Heart left ventricle (tissue), 16 donors: ENCODE measurements around the gene IGFBP2. TPM values are rescaled to one million over a fixed set of nuclear protein-coding genes. Genes with fewer than 3 reads are reported as not detected.
A peak's percentile ranks its signal among the peaks of the same experiment; 100 is the strongest.

Experiments used
- ATAC-seq, 4 donors: fragments of 200-7000 bp; cut with Tn5 transposase; one replicate each; pipeline ENCODE4 v1.9.1; 2020 to 2022; ENCODE audit warnings: moderate library complexity in 4 of 4, mild to moderate bottlenecking in 3 of 4, moderate number of reproducible peaks in 1 of 4
- DNase-seq, 5 donors: peaks; one replicate each; pipeline ENCODE4 v3.0.0-alpha.2; 2020
- H3K27ac ChIP-seq, 12 donors: fragments of 200-600 bp; sonication (generic) in 4 of 12; one replicate each; pipeline versions ENCODE4 v1.5.0 to v1.8.0; 2016 to 2022; ENCODE audit warnings: mild to moderate bottlenecking in 2 of 12
- H3K27me3 ChIP-seq, 9 donors: fragments of 200-600 bp; sonication (generic) in 2 of 9; one replicate each; pipeline versions ENCODE4 v1.5.1 to v1.8.0; 2016 to 2022; ENCODE audit warnings: mild to moderate bottlenecking in 3 of 9
- H3K36me3 ChIP-seq, 9 donors: fragments of 200-600 bp; sonication (generic) in 2 of 9; one replicate each; pipeline versions ENCODE4 v1.5.0 to v1.8.0; 2018 to 2022; ENCODE audit warnings: mild to moderate bottlenecking in 2 of 9
- H3K4me1 ChIP-seq, 12 donors: fragments of 200-600 bp; sonication (generic) in 4 of 12; one replicate each; pipeline versions ENCODE4 v1.5.0 to v1.8.0; 2016 to 2022; ENCODE audit warnings: mild to moderate bottlenecking in 3 of 12
- H3K4me3 ChIP-seq, 12 donors: fragments of 200-600 bp; sonication (generic) in 4 of 12; one replicate each; pipeline versions ENCODE4 v1.5.0 to v1.8.0; 2017 to 2022; ENCODE audit warnings: mild to moderate bottlenecking in 9 of 12, moderate library complexity in 4 of 12
- H3K9me3 ChIP-seq, 12 donors: fragments of 200-600 bp; sonication (generic) in 4 of 12; one replicate each; pipeline versions ENCODE4 v1.5.0 to v1.8.0; 2016 to 2022; ENCODE audit warnings: mild to moderate bottlenecking in 1 of 12
- POLR2A ChIP-seq, 2 donors: fragments of 450-650 bp; IDR thresholded peaks; one replicate each; pipeline ENCODE4 v1.6.1; 2017; ENCODE audit warnings: antibody characterized with exemption in 2 of 2, mild to moderate bottlenecking in 2 of 2, moderate library complexity in 2 of 2
- WGBS, 4 donors: extraction: QIAGEN DNeasy Blood & Tissue Kit in 2 of 4; methylation state at CpG; one replicate each; pipeline versions ENCODE4 v1.1.5 to v1.1.7; 2013 to 2018; 5-methylcytosine and 5-hydroxymethylcytosine counted together
- intact Hi-C, 10 donors: fragments of 100-400 bp; cut with DNase I; formaldehyde crosslinking; loops; one replicate each; pipeline versions ENCODE4 v1.11.1 to v1.14.2; 2022
- polyA plus RNA-seq, 2 donors: library from polyadenylated mRNA; stranded (reverse); fragments of 200-250 nt; gene quantifications; one replicate each; pipeline ENCODE4 v1.2.3, GENCODE V29; 2013
- total RNA-seq, 9 donors: library from RNA; depleted of rRNA in 2 of 9; stranded (reverse); fragments of >200 nt in 2 of 9; fragmentation: NEBNext Ultra II Directional in 3 of 9; extraction: Animal tissue kit (Norgen Biotek cat#: 25700) in 3 of 9; gene quantifications; one replicate each; pipeline versions ENCODE4 v1.1.0 to v1.2.4, GENCODE V29; 2016 to 2023
- TF ChIP-seq, protein P1 (sequence below), 12 donors: fragments of 200-600 bp; sonication (generic) in 4 of 12; IDR thresholded peaks; one replicate each; pipeline versions ENCODE4 v1.5.0 to v1.8.0; 2018 to 2022; ENCODE audit warnings: antibody characterized with exemption in 12 of 12, mild to moderate bottlenecking in 5 of 12
- donor health status: ischemic (EF 13 %, LVEDD 7.1; RV severe dilation, severe dysfunction).
- donor health status: healthy with polysubstance abuse.
- donor health status: DM: no; HTN: yes; CAD: no.
- donor health status: DM: no; HTN: no; CAD: no.
- donor health status: ischemic (EF 25% LVEDD 6.9; RV normal size, moderate dysfunction).
- donor health status: ischemic (EF 25% LVEDD 5.7; RV mildly dilated, moderate dysfunction).
- donor health status: healthy.
- donor health status: DM: yes; HTN: yes; CAD: no.
- donor health status: ischemic (EF 35%, LVEDD 5.7; RV mildly dilated, moderate dysfunction).
- donor health status: nonischemic (EF 11% LVEDD 7.7; RV severe dilation, severe dysfunction).
- donor health status: DM: yes; HTN: yes; CAD: no.
- donor health status: PGD.
- donor health status: ischemic (EF 29% LVEDD 5.4; RV normal size, mild dysfunction).
- donor health status: nonischemic (EF 23%, LVEDD 6.1; RV moderate dilation, normal function).

The IGFBP2 gene
- total and polyA plus RNA-seq, 11 donors, result 57.2 to 326 (median 113) TPM

DNA sequence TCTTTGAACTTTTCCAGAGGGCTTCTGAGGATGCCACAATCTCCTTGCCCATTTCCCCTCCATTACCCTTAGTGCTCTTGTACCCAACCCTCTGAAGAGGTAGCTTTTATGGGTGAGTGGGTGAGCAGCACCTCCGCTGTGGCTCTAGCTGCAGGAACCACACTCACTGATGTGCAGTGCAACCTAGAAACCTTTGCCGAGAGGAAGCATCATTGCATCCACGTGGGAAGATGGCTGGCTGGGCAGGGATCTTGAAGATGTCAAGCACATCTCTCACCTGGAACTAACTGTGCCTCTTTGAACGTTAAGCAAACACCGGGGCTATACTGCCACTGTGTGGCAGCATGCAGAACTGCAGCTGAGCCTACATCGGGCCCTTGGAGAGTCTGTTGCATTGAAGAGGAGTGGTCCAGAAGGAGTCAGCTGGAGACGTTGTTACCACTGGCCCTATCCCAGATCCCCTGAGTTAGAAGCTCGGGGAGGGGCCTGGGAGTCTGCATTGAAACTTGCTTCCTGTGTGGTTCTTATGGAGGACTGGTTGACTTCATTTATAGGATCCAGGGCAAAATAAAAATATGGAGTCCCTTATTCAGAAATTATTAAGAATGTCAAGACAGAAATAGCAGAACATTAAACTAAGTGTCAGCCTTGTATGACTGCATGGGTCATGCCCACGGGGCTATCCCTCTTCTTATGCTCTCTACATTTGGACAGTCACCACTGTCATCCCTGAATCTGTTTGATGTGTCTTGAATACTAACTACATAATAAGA is 33.4 kb downstream of the IGFBP2 start:
- H3K36me3 ChIP-seq, result peaks cover 0 to 22% (median 3%) of the 10 kb centered on the region in 9 donors
- no peak overlapping the region for H3K4me3 ChIP-seq
- TF ChIP-seq, protein P1, sequence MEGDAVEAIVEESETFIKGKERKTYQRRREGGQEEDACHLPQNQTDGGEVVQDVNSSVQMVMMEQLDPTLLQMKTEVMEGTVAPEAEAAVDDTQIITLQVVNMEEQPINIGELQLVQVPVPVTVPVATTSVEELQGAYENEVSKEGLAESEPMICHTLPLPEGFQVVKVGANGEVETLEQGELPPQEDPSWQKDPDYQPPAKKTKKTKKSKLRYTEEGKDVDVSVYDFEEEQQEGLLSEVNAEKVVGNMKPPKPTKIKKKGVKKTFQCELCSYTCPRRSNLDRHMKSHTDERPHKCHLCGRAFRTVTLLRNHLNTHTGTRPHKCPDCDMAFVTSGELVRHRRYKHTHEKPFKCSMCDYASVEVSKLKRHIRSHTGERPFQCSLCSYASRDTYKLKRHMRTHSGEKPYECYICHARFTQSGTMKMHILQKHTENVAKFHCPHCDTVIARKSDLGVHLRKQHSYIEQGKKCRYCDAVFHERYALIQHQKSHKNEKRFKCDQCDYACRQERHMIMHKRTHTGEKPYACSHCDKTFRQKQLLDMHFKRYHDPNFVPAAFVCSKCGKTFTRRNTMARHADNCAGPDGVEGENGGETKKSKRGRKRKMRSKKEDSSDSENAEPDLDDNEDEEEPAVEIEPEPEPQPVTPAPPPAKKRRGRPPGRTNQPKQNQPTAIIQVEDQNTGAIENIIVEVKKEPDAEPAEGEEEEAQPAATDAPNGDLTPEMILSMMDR (IDR thresholded peaks at IDR 0.05), result peak in 11 of 12 donors; percentile 92 to 99 (median 98)
- TF ChIP-seq POLR2A (IDR thresholded peaks at IDR 0.05), result no peak
- WGBS, 4 donors, result 13 to 16% (median 16%) methylated on average over 9 of the region's 9 CpGs
- ATAC-seq, result peak; percentile 48 to 73 (median 64)
- H3K4me1 ChIP-seq, result peaks cover 0 to 22% (median 14%) of the 10 kb centered on the region in 12 donors
- H3K9me3 ChIP-seq, result no peaks in the 10 kb centered on the region
- H3K27ac ChIP-seq, result no peak overlapping the region
- intact Hi-C loops, result loop anchor here (1.0 to 10.0 kb wide), 6 partner anchors 147 to 634 kb away; no protein-coding TSS in a partner anchor
- no peaks in the 10 kb centered on the region for H3K27me3 ChIP-seq
- peak; percentile 57 to 83 (median 60) for DNase-seq

DNA sequence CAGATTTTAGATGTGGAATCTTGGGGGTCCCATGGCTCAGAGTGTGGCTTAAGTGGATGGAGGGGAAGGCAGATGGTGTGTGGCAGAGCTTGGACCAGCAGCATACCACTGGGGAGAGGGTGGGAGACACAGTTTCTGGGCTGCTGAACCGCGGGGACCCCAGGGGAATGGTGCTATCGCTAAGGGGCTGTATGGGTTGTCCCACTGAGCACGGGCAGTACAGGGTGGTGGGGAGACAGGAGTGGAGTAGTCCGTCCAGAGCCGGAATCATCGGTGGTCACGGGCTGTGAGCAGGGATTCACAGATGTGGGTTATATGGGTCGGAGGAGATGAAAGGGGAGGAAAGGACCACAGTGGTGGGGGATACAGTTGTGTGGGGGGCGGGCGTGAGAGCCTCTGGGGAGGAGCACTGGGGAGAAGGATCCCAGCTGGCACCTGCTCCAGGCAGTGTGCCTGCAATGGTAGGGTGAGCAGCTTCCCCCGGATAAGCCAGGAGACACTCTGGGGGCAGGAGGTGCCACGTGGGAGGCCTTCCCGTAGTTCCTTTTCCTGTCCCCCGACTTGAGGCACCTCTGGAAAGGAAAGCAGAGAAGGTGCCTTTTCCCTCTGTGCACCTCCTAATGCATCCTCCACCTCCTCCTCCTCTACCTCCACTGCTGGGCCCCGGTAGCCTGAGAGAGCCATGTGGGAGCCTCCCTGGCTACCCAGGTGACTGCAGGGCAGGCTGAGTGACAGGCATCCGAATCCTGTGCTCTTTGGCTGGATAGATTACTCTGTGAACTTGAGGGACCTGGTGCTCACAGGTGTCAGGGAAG is 37.3 kb downstream of the IGFBP2 start:
- peak in 1 of 5 donors; percentile 21 for DNase-seq
- no peaks in the 10 kb centered on the region for H3K27me3 ChIP-seq
- H3K27ac ChIP-seq, result no peak overlapping the region
- no peaks in the 10 kb centered on the region for H3K9me3 ChIP-seq
- TF ChIP-seq, protein P1 (IDR thresholded peaks at IDR 0.05), result no peak
- no peak for TF ChIP-seq POLR2A (IDR thresholded peaks at IDR 0.05)
- H3K4me3 ChIP-seq, result no peak overlapping the region
- intact Hi-C loops, result no loop called here
- peaks cover 0 to 19% (median 12%) of the 10 kb centered on the region in 9 donors for H3K36me3 ChIP-seq
- ATAC-seq, result peak in 1 of 4 donors; percentile 5
- H3K4me1 ChIP-seq, result peaks cover 0 to 11% (median 8%) of the 10 kb centered on the region in 12 donors
- WGBS, 4 donors, result 65 to 76% (median 66%) methylated on average over 16 to 17 of the region's 17 CpGs

DNA sequence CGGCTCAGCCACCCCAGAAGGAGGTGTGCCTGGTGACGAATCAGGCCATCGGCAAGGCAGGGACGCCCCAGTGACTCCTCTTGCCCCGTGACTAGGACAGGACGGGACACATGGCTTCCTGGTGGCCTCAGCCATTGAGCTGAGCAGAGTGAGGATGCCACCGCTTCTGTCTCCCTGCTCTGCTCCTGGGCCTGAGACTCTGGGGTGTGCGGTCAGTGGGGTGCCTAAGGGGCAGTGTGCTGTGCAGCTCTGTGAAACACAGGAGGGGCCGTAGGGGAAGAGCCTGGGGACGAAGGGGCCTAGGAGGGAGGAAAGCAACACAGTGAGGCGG is 37.8 kb downstream of the IGFBP2 start:
- Histone ChIP-seq H3K4me1 (peaks cover 0 to 5% (median 3%) of the 10 kb centered on the region in 12 donors), H3K36me3 (peaks cover 0 to 24% (median 17%) of the 10 kb centered on the region in 9 donors), H3K27me3 (no peaks in the 10 kb centered on the region), H3K4me3 (no peak overlapping the region), H3K9me3 (no peaks in the 10 kb centered on the region), H3K27ac (no peak overlapping the region)
- ATAC-seq (peak in 2 of 4 donors; percentile 4 to 11), DNase-seq (peak in 1 of 5 donors; percentile 18)
- WGBS, 4 donors, result 88 to 90% (median 88%) methylated on average over 6 to 11 of the region's 11 CpGs
- no peak for TF ChIP-seq POLR2A (IDR thresholded peaks at IDR 0.05)
- TF ChIP-seq, protein P1 (IDR thresholded peaks at IDR 0.05), result no peak
- intact Hi-C loops, result no loop called here
